ENCODE data around the gene INPP4B.

INPP4B gene

DNA sequence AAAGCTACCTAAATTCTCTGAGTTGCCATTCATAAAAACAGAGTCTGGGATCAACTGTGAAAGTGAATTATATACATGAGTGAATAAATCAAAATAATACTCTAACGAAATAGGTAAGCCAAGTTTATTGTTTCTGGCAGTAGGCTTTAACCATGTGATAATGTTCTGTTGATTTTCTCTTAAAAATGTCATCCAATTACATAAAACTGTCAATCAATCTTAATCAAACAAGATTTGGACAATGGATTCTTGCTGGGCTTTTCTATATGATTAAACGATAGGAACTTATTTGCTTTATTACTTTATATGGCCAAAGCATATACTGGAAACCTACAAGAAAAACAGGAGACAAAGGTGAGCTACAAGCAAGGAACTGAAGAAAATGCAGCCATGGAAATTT lies 148.8 kb downstream of the INPP4B start:
- no peak overlapping the region for H3K4me3 ChIP-seq (ENCODE audit: insufficient read depth, low read depth, low read length, poor library complexity, severe bottlenecking)
- H3K9me3 ChIP-seq (ENCODE audit: control insufficient read depth, low read length) = no peaks in the 10 kb centered on the region
- peak overlapping the region; percentile 59 for H3K27ac ChIP-seq (ENCODE audit: insufficient read depth, low read length, poor library complexity, severe bottlenecking)
- H3K4me1 ChIP-seq (ENCODE audit: control insufficient read depth, insufficient read depth, low read length, poor library complexity, severe bottlenecking) = peaks cover 49% of the 10 kb centered on the region
- H3K36me3 ChIP-seq (ENCODE audit: control insufficient read depth, insufficient read depth, low read length) = no peaks in the 10 kb centered on the region
- no peak for DNase-seq
- no peaks in the 10 kb centered on the region for H3K27me3 ChIP-seq (replicated peaks; ENCODE audit: control insufficient read depth, insufficient read depth, low read length, poor library complexity, severe bottlenecking)

DNA sequence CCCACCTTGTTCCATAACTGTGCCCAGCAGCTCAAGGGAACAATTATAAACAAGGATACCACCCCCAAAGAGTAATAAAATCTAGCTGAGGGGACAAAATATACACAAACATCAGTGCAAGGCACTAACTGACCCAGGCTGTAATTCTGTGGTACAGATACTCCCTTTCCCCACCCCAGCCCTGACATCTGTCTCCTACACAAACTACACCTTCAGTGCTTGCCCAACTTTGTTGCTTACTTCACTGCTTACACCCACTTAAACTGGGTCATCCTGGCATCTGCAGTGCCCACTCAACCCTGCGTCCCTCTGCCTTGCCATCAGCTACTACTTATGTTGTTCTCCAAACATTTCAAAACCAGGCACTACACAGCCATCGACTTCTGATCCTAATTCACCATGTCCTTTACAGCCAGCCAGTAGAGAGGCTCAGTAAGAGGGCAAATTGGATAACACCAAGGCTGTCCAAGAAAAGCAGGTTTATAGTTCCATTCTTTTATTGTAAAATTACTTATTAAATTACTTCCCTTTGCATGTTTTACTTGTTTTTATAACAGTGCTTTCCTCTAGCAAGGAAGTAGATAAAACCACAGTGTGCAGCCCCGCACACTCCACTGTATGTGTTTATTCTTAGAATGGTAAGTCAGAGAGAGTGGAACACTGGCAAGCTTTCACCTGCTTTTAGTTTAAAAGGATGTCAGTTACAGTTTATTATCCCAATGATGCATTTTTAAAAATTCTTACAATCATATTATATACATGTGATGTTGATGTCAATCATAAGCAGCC lies 149.6 kb downstream of the INPP4B start:
- peak overlapping the region; percentile 59 for H3K27ac ChIP-seq (ENCODE audit: insufficient read depth, low read length, poor library complexity, severe bottlenecking)
- no peaks in the 10 kb centered on the region for H3K27me3 ChIP-seq (replicated peaks; ENCODE audit: control insufficient read depth, insufficient read depth, low read length, poor library complexity, severe bottlenecking)
- H3K36me3 ChIP-seq (ENCODE audit: control insufficient read depth, insufficient read depth, low read length) = no peaks in the 10 kb centered on the region
- DNase-seq = no peak
- H3K4me3 ChIP-seq (ENCODE audit: insufficient read depth, low read depth, low read length, poor library complexity, severe bottlenecking) = peak overlapping the region; percentile 18
- H3K9me3 ChIP-seq (ENCODE audit: control insufficient read depth, low read length) = no peaks in the 10 kb centered on the region
- H3K4me1 ChIP-seq (ENCODE audit: control insufficient read depth, insufficient read depth, low read length, poor library complexity, severe bottlenecking) = peaks cover 47% of the 10 kb centered on the region

- DNase-seq = no peak
- Histone ChIP-seq H3K27ac (ENCODE audit: insufficient read depth, low read length, poor library complexity, severe bottlenecking) (no peak overlapping the region), H3K36me3 (ENCODE audit: control insufficient read depth, insufficient read depth, low read length) (no peaks in the 10 kb centered on the region), H3K4me1 (ENCODE audit: control insufficient read depth, insufficient read depth, low read length, poor library complexity, severe bottlenecking) (peaks cover under 1% of the 10 kb centered on the region), H3K4me3 (ENCODE audit: insufficient read depth, low read depth, low read length, poor library complexity, severe bottlenecking) (no peak overlapping the region), H3K27me3 (replicated peaks; ENCODE audit: control insufficient read depth, insufficient read depth, low read length, poor library complexity, severe bottlenecking) (no peaks in the 10 kb centered on the region), H3K9me3 (ENCODE audit: control insufficient read depth, low read length) (no peaks in the 10 kb centered on the region)
These were observed 155.5 kb downstream of the INPP4B start for GRCh38 chr4:142690406-142691163.

GRCh38 chr4:142687547-142688275 lies 158.4 kb downstream of the INPP4B start:
- Histone ChIP-seq H3K9me3 (ENCODE audit: control insufficient read depth, low read length) (no peaks in the 10 kb centered on the region), H3K27ac (ENCODE audit: insufficient read depth, low read length, poor library complexity, severe bottlenecking) (no peak overlapping the region), H3K27me3 (replicated peaks; ENCODE audit: control insufficient read depth, insufficient read depth, low read length, poor library complexity, severe bottlenecking) (no peaks in the 10 kb centered on the region), H3K4me1 (ENCODE audit: control insufficient read depth, insufficient read depth, low read length, poor library complexity, severe bottlenecking) (no peaks in the 10 kb centered on the region), H3K4me3 (ENCODE audit: insufficient read depth, low read depth, low read length, poor library complexity, severe bottlenecking) (no peak overlapping the region), H3K36me3 (ENCODE audit: control insufficient read depth, insufficient read depth, low read length) (no peaks in the 10 kb centered on the region)
- DNase-seq = no peak

GRCh38 chr4:142686081-142686480 lies 160.0 kb downstream of the INPP4B start:
- H3K27ac ChIP-seq (ENCODE audit: insufficient read depth, low read length, poor library complexity, severe bottlenecking) = no peak overlapping the region
- DNase-seq = no peak
- H3K27me3 ChIP-seq (replicated peaks; ENCODE audit: control insufficient read depth, insufficient read depth, low read length, poor library complexity, severe bottlenecking) = no peaks in the 10 kb centered on the region

DNA sequence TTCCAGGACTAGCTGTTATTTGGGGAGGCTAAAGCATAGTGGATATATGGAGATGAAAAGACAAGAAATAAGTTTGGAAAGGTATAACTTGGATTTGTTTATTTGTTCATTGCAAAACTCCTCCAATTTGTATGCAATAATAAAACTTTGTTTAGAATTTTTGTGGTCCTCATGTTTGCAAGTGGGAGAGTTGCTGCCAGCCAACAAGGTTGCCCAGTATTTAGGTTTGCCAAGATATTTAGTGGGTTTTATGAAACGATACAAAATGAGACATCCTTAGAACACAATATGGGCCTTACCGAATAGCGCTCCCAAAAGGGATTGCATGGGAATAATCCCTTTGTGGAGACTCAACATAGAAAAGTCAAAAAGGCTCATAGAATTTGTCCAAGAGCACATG lies 162.1 kb downstream of the INPP4B start:
- Histone ChIP-seq H3K9me3 (ENCODE audit: control insufficient read depth, low read length) (no peaks in the 10 kb centered on the region), H3K4me1 (ENCODE audit: control insufficient read depth, insufficient read depth, low read length, poor library complexity, severe bottlenecking) (no peaks in the 10 kb centered on the region), H3K27ac (ENCODE audit: insufficient read depth, low read length, poor library complexity, severe bottlenecking) (no peak overlapping the region), H3K4me3 (ENCODE audit: insufficient read depth, low read depth, low read length, poor library complexity, severe bottlenecking) (no peak overlapping the region), H3K27me3 (replicated peaks; ENCODE audit: control insufficient read depth, insufficient read depth, low read length, poor library complexity, severe bottlenecking) (no peaks in the 10 kb centered on the region), H3K36me3 (ENCODE audit: control insufficient read depth, insufficient read depth, low read length) (no peaks in the 10 kb centered on the region)
- DNase-seq = no peak

More at GRCh38 chr4:142686081-142686480, 160.0 kb downstream of the INPP4B start:
- H3K9me3 ChIP-seq (ENCODE audit: control insufficient read depth, low read length) = no peaks in the 10 kb centered on the region
- H3K4me3 ChIP-seq (ENCODE audit: insufficient read depth, low read depth, low read length, poor library complexity, severe bottlenecking) = no peak overlapping the region
- no peaks in the 10 kb centered on the region for H3K36me3 ChIP-seq (ENCODE audit: control insufficient read depth, insufficient read depth, low read length)
- no peaks in the 10 kb centered on the region for H3K4me1 ChIP-seq (ENCODE audit: control insufficient read depth, insufficient read depth, low read length, poor library complexity, severe bottlenecking)

GRCh38 chr4:142683503-142683902 lies 162.6 kb downstream of the INPP4B start:
- DNase-seq = no peak
- H3K36me3 ChIP-seq (ENCODE audit: control insufficient read depth, insufficient read depth, low read length) = no peaks in the 10 kb centered on the region
- no peak overlapping the region for H3K27ac ChIP-seq (ENCODE audit: insufficient read depth, low read length, poor library complexity, severe bottlenecking)
- H3K9me3 ChIP-seq (ENCODE audit: control insufficient read depth, low read length) = no peaks in the 10 kb centered on the region
- no peaks in the 10 kb centered on the region for H3K4me1 ChIP-seq (ENCODE audit: control insufficient read depth, insufficient read depth, low read length, poor library complexity, severe bottlenecking)
- H3K27me3 ChIP-seq (replicated peaks; ENCODE audit: control insufficient read depth, insufficient read depth, low read length, poor library complexity, severe bottlenecking) = no peaks in the 10 kb centered on the region
- no peak overlapping the region for H3K4me3 ChIP-seq (ENCODE audit: insufficient read depth, low read depth, low read length, poor library complexity, severe bottlenecking)

GRCh38 chr4:142671516-142671915 lies 174.6 kb downstream of the INPP4B start:
- DNase-seq = no peak
- Histone ChIP-seq H3K36me3 (ENCODE audit: control insufficient read depth, insufficient read depth, low read length) (no peaks in the 10 kb centered on the region), H3K4me3 (ENCODE audit: insufficient read depth, low read depth, low read length, poor library complexity, severe bottlenecking) (no peak overlapping the region), H3K4me1 (ENCODE audit: control insufficient read depth, insufficient read depth, low read length, poor library complexity, severe bottlenecking) (no peaks in the 10 kb centered on the region), H3K9me3 (ENCODE audit: control insufficient read depth, low read length) (peaks cover 6% of the 10 kb centered on the region), H3K27ac (ENCODE audit: insufficient read depth, low read length, poor library complexity, severe bottlenecking) (no peak overlapping the region), H3K27me3 (replicated peaks; ENCODE audit: control insufficient read depth, insufficient read depth, low read length, poor library complexity, severe bottlenecking) (no peaks in the 10 kb centered on the region)

GRCh38 chr4:142663828-142664227 lies 182.3 kb downstream of the INPP4B start:
- H3K4me3 ChIP-seq (ENCODE audit: insufficient read depth, low read depth, low read length, poor library complexity, severe bottlenecking) = no peak overlapping the region
- H3K36me3 ChIP-seq (ENCODE audit: control insufficient read depth, insufficient read depth, low read length) = peaks cover 4% of the 10 kb centered on the region
- no peak overlapping the region for H3K27ac ChIP-seq (ENCODE audit: insufficient read depth, low read length, poor library complexity, severe bottlenecking)
- no peaks in the 10 kb centered on the region for H3K4me1 ChIP-seq (ENCODE audit: control insufficient read depth, insufficient read depth, low read length, poor library complexity, severe bottlenecking)
- H3K27me3 ChIP-seq (replicated peaks; ENCODE audit: control insufficient read depth, insufficient read depth, low read length, poor library complexity, severe bottlenecking) = no peaks in the 10 kb centered on the region
- peaks cover 7% of the 10 kb centered on the region for H3K9me3 ChIP-seq (ENCODE audit: control insufficient read depth, low read length)
- DNase-seq = no peak

GRCh38 chr4:142660728-142661127 lies 185.4 kb downstream of the INPP4B start:
- Histone ChIP-seq H3K27me3 (replicated peaks; ENCODE audit: control insufficient read depth, insufficient read depth, low read length, poor library complexity, severe bottlenecking) (no peaks in the 10 kb centered on the region), H3K36me3 (ENCODE audit: control insufficient read depth, insufficient read depth, low read length) (peaks cover 4% of the 10 kb centered on the region), H3K4me3 (ENCODE audit: insufficient read depth, low read depth, low read length, poor library complexity, severe bottlenecking) (no peak overlapping the region), H3K27ac (ENCODE audit: insufficient read depth, low read length, poor library complexity, severe bottlenecking) (no peak overlapping the region), H3K4me1 (ENCODE audit: control insufficient read depth, insufficient read depth, low read length, poor library complexity, severe bottlenecking) (no peaks in the 10 kb centered on the region), H3K9me3 (ENCODE audit: control insufficient read depth, low read length) (peaks cover 20% of the 10 kb centered on the region)
- no peak for DNase-seq

All from effector memory CD4-positive, alpha-beta T cell (primary cell).